Measurements from ENCODE around the gene PPP3CA.

GRCh38 chr4:101244349-101244748 lies 103.0 kb downstream of the PPP3CA start:
- TF ChIP-seq, protein P1, sequence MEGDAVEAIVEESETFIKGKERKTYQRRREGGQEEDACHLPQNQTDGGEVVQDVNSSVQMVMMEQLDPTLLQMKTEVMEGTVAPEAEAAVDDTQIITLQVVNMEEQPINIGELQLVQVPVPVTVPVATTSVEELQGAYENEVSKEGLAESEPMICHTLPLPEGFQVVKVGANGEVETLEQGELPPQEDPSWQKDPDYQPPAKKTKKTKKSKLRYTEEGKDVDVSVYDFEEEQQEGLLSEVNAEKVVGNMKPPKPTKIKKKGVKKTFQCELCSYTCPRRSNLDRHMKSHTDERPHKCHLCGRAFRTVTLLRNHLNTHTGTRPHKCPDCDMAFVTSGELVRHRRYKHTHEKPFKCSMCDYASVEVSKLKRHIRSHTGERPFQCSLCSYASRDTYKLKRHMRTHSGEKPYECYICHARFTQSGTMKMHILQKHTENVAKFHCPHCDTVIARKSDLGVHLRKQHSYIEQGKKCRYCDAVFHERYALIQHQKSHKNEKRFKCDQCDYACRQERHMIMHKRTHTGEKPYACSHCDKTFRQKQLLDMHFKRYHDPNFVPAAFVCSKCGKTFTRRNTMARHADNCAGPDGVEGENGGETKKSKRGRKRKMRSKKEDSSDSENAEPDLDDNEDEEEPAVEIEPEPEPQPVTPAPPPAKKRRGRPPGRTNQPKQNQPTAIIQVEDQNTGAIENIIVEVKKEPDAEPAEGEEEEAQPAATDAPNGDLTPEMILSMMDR (IDR thresholded peaks at IDR 0.05): no peak
- no peak for TF ChIP-seq POLR2A (IDR thresholded peaks at IDR 0.05)

Measured in tibial nerve (tissue), 3 donors.